IPS-18c (cell line): ENCODE data around the gene P3H2.

Experiments
- H3K4me3 ChIP-seq: 2 replicates; pipeline ENCODE4 v1.7.0; 2013; ENCODE audit warnings: low read depth, mild to moderate bottlenecking, low read length, moderate library complexity; ENCODE audit not compliant: insufficient read depth
- H3K9me3 ChIP-seq: one replicate; pipeline ENCODE4 v1.6.1; 2013; ENCODE audit warnings: mild to moderate bottlenecking, low read length, moderate library complexity; ENCODE audit not compliant: control insufficient read depth, insufficient read depth

The P3H2 gene

DNA sequence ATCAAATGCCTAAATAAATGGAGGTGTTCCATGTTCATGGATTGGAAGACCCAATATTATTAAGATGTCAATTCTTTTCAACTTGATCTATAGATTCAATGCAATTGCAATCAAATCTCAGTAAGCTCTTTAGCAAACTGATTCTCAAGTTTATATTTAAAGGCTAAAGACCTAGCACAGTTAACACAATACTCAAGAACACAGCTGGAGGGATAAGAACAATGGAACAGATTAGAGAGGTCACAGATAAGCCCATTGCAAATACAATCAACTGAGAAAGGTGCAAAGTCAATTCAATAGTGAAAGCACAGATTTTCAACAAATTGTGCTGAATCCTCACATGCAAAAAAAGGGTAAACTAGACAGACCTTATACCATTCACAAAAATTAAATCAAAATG, 198.9 kb downstream of the P3H2 start:
- no peak overlapping the region for H3K4me3 ChIP-seq
- no peaks in the 10 kb centered on the region for H3K9me3 ChIP-seq

DNA sequence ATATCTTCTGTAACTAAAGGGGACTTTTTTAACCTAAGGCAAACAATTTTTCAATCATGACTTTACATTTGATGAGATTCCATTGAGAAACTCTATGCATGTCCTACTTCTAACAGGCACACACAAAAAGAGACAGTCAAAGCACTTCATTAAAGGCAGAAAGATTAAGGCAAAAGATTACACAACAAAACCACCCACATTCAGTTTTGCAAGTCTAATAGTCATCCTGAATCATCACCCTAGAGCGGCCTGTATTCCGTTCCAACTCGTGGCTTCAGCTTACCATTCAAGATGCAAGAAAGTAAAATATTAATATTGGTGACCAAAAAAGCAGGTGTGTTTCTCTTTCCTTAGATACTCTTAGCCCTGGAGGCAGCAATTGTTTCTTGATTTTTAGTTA, 205.9 kb downstream of the P3H2 start:
- Histone ChIP-seq H3K4me3 (no peak overlapping the region), H3K9me3 (no peaks in the 10 kb centered on the region)

DNA sequence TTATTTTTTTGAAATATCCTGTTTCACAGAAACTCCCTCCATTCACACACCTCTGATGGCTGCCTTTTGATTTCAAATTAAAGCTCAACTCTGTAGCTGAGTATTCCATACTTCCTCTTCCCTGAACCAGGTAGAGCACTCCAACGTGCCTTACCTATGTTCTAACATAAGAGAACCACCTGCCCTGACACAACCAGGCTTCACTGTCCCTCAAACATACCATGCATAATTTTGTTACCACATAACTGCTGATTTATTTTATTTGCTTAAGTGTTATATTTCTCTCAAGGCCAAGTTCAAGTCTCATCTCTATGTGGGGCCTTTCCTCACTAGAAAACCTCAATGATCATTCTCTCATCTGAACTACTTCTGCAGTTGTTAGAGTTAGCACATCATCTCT, 209.7 kb downstream of the P3H2 start:
- Histone ChIP-seq H3K9me3 (no peaks in the 10 kb centered on the region), H3K4me3 (no peak overlapping the region)

DNA sequence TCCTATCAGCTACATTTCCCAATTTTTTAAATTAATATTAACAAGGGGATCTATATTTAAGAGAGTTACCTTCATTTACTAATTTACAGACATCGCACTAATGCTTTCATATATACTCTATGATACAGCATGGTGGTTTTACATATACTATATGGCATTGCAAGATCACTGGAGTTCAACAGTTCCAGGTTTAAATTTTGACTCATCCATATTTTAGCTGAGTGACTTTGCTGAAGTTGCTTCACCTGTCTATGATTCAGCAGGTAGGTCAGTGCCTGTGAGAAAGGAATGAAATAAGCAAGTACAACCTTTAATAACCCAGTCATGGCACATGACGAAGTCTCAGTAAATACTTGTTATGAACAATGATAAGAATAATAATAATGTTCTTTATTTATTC, 211.1 kb downstream of the P3H2 start:
- Histone ChIP-seq H3K4me3 (no peak overlapping the region), H3K9me3 (no peaks in the 10 kb centered on the region)

DNA sequence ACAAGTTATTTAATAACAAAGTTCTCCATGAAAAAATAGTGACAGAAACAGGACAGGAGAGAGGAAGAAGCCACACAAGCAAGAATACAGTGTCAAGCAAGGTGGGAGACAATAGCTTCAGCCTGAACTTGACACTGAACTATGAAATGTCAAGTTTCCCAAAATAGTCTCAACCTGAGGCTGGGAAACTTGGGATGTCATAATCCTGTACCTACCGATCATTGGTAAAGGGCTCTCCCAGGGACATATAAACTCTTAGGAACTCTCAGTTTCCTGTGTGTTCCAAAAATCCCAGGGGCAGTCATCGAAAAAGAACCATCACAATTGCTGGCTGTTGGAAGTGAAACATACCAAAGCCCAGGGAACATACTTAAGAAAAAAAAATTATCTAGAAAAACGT, 211.6 kb downstream of the P3H2 start:
- H3K4me3 ChIP-seq: no peak overlapping the region
- H3K9me3 ChIP-seq: no peaks in the 10 kb centered on the region

DNA sequence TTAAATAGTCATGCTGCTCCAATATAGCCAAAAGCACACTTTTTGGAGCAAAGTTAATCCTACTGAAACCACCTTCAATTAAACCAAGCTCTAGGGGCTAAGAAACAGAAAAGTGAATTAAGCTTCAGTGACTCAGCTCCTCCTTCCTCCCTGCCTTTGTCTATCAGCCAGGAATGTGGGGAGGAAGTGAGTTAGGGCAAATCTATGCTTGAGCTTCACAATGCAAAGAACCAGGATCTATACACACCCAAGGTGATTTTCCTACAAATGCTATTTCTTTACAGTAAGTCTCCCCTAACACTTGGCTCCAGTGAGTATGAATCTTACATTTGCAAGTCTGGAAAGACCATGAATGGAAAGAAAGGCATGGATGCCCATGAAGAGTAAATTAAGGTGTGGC, 212.1 kb downstream of the P3H2 start:
- no peak overlapping the region for H3K4me3 ChIP-seq
- H3K9me3 ChIP-seq: no peaks in the 10 kb centered on the region

DNA sequence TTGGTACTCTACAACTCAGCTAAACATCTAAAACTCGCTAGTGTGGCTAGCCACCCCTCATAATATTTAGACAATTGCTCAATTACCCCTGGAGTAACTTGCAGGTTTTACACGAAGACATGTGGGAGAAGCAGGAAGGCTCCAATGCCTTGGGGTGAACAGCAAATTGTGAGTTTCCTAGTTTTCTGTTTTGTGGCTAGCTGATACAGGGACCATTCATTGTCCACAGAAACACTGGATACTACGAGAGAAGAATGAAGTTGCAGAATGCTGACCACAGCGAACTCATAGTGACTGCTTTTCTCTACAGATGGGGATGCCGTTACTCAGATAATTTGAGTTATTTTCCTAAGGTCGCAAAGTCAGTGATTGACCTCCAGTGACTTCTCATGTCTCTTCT, 212.9 kb downstream of the P3H2 start:
- no peaks in the 10 kb centered on the region for H3K9me3 ChIP-seq

More for the DNA sequence above, 212.9 kb downstream of the P3H2 start:
- H3K4me3 ChIP-seq: no peak overlapping the region
